ENCODE measurements around the gene CFAP74. TPM values are rescaled to one million over a fixed set of nuclear protein-coding genes. Genes with fewer than 3 reads are reported as not detected.

The CFAP74 gene
- total RNA-seq, 1 experiment from 2014 or later = 0.28 TPM

DNA sequence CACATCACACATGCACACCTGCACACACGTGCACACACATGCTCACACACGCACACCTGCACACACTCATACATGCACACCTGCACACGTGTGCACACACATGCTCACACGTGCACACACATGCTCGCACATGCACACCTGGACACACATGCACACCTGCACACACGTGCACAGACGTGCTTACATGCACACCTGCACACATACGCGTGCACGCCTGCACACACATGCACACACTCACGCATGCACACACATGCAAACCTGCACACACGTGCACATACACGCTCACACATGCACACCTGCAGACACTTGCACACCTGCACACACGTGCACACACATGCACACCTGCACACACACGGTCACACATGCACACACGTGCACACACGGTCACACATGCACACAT lies 32.6 kb downstream of the CFAP74 start:
- Histone ChIP-seq H3K9me3 (ENCODE audit: control insufficient read depth, low read depth, low read length) (no peaks in the 10 kb centered on the region), H2AK5ac (ENCODE audit: insufficient read length, low read length) (no peak overlapping the region), H4K5ac (ENCODE audit: insufficient read length, low read depth, low read length) (no peak overlapping the region), H2BK20ac (ENCODE audit: low read depth, low read length, poor library complexity, severe bottlenecking) (no peak overlapping the region), H3K23me2 (ENCODE audit: insufficient read length, low read depth, low read length, poor library complexity, severe bottlenecking) (no peaks in the 10 kb centered on the region), H3K18ac (ENCODE audit: insufficient read length, low read depth, low read length) (no peak overlapping the region), H3K14ac (ENCODE audit: insufficient read depth, low read length) (no peak overlapping the region), H3K4me2 (ENCODE audit: insufficient read depth, insufficient read length, low read length) (no peak overlapping the region), H3T11ph (ENCODE audit: low read length) (no peak overlapping the region), H3K79me2 (ENCODE audit: insufficient read depth, low read length) (no peaks in the 10 kb centered on the region), H3K56ac (ENCODE audit: insufficient read length, low read depth, low read length) (no peak overlapping the region), H3K4me1 (ENCODE audit: insufficient read depth, low read length) (no peaks in the 10 kb centered on the region), H2BK15ac (ENCODE audit: low read depth, low read length) (no peak overlapping the region), H2BK120ac (ENCODE audit: low read depth, low read length, poor library complexity, severe bottlenecking) (no peak overlapping the region), H3K4ac (ENCODE audit: low read depth, low read length) (no peak overlapping the region), H3K27me3 (ENCODE audit: insufficient read depth, low read length) (no peaks in the 10 kb centered on the region), H2BK5ac (ENCODE audit: insufficient read length, low read length) (no peak overlapping the region), H3K79me1 (ENCODE audit: insufficient read depth, low read depth, low read length, poor library complexity, severe bottlenecking) (no peaks in the 10 kb centered on the region), H3K23ac (ENCODE audit: insufficient read length, low read depth, low read length) (no peak overlapping the region), H4K91ac (ENCODE audit: insufficient read length, low read depth, low read length) (no peak overlapping the region), H4K20me1 (ENCODE audit: control insufficient read depth, insufficient read depth, insufficient read length) (no peaks in the 10 kb centered on the region), H4K8ac (replicated peaks; ENCODE audit: insufficient read length, low read depth, low read length) (no peak overlapping the region), H3K27ac (ENCODE audit: insufficient read length, low read depth, low read length) (no peak overlapping the region), H2AFZ (ENCODE audit: low read length) (no peak overlapping the region), H2BK12ac (ENCODE audit: insufficient read length, low read depth, low read length) (no peak overlapping the region), H3K9ac (ENCODE audit: extremely low read depth, insufficient read length, low read length) (no peak overlapping the region)
- DNase-seq = no peak
- no peaks in the 10 kb centered on the region; a peak in 2 of 7 replicates for H3K36me3 Mint-ChIP-seq (ENCODE audit: insufficient read depth in 1 of 3, low read depth in 3 of 3)
- peak overlapping the region in 1 of 2 experiments; percentile 23; a peak in 1 of 5 replicates for H3K4me3 Mint-ChIP-seq
- peaks cover 10 to 15% of the 10 kb centered on the region in 2 experiments; a peak in 4 of 5 replicates for H3K9me3 Mint-ChIP-seq
- peaks cover 0 to 7% of the 10 kb centered on the region in 2 experiments; a peak in 2 of 4 replicates for H3K4me1 Mint-ChIP-seq
- peak overlapping the region in 1 of 3 experiments; percentile 92; a peak in 1 of 7 replicates for H3K27ac Mint-ChIP-seq
- H3K27me3 Mint-ChIP-seq (ENCODE audit: low read depth) = peaks cover 3% of the 10 kb centered on the region
- whole genome bisulfite sequencing (ENCODE audit: extremely low coverage, insufficient read length, low lambda C conversion rate) = no CpG with 5 or more reads among the region's 17 CpGs
- TF ChIP-seq, protein P1, sequence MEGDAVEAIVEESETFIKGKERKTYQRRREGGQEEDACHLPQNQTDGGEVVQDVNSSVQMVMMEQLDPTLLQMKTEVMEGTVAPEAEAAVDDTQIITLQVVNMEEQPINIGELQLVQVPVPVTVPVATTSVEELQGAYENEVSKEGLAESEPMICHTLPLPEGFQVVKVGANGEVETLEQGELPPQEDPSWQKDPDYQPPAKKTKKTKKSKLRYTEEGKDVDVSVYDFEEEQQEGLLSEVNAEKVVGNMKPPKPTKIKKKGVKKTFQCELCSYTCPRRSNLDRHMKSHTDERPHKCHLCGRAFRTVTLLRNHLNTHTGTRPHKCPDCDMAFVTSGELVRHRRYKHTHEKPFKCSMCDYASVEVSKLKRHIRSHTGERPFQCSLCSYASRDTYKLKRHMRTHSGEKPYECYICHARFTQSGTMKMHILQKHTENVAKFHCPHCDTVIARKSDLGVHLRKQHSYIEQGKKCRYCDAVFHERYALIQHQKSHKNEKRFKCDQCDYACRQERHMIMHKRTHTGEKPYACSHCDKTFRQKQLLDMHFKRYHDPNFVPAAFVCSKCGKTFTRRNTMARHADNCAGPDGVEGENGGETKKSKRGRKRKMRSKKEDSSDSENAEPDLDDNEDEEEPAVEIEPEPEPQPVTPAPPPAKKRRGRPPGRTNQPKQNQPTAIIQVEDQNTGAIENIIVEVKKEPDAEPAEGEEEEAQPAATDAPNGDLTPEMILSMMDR (conservative IDR thresholded peaks at IDR 0.05) = no peak
